Measurements from ENCODE around the gene IRX4.

IRX4 gene

GRCh38 chr5:1897386-1897785 is 14.7 kb upstream of the IRX4 start:
- Histone ChIP-seq H3K4me3 (no peak overlapping the region), H3K36me3 (ENCODE audit: insufficient read depth, low read length) (no peaks in the 10 kb centered on the region), H3K9ac (ENCODE audit: insufficient read length) (no peak overlapping the region), H3K9me3 (ENCODE audit: low read depth, low read length) (no peaks in the 10 kb centered on the region), H3K27ac (no peak overlapping the region)
- TF ChIP-seq EZH2 (IDR thresholded peaks at IDR 0.05) (no peak), FOXP2 (optimal IDR thresholded peaks at IDR 0.05; ENCODE audit: control extremely low read depth, extremely low read length, insufficient read depth) (no peak), POLR2AphosphoS5 (IDR thresholded peaks at IDR 0.05; ENCODE audit: borderline replicate concordance, low read depth, low read length) (no peak)
- DNase-seq (ENCODE audit: low read depth, low spot score), result no peak

- Histone ChIP-seq H3K36me3 (ENCODE audit: insufficient read depth, low read length) (no peaks in the 10 kb centered on the region), H3K9ac (ENCODE audit: insufficient read length) (no peak overlapping the region), H3K4me3 (no peak overlapping the region), H3K27ac (no peak overlapping the region), H3K9me3 (ENCODE audit: low read depth, low read length) (no peaks in the 10 kb centered on the region)
- TF ChIP-seq EZH2 (IDR thresholded peaks at IDR 0.05) (no peak), POLR2AphosphoS5 (IDR thresholded peaks at IDR 0.05; ENCODE audit: borderline replicate concordance, low read depth, low read length) (no peak), FOXP2 (optimal IDR thresholded peaks at IDR 0.05; ENCODE audit: control extremely low read depth, extremely low read length, insufficient read depth) (no peak)
- no peak for DNase-seq (ENCODE audit: low read depth, low spot score)
Observed at GRCh38 chr5:1896602-1897376, 14.1 kb upstream of the IRX4 start.

- no peaks in the 10 kb centered on the region for H3K36me3 ChIP-seq (ENCODE audit: insufficient read depth, low read length)
- TF ChIP-seq EZH2 (IDR thresholded peaks at IDR 0.05) (no peak), FOXP2 (optimal IDR thresholded peaks at IDR 0.05; ENCODE audit: control extremely low read depth, extremely low read length, insufficient read depth) (no peak), POLR2AphosphoS5 (IDR thresholded peaks at IDR 0.05; ENCODE audit: borderline replicate concordance, low read depth, low read length) (no peak)
Observed at GRCh38 chr5:1895739-1896420, 13.2 kb upstream of the IRX4 start.

GRCh38 chr5:1894243-1894642 is 11.5 kb upstream of the IRX4 start:
- Histone ChIP-seq H3K9me3 (ENCODE audit: low read depth, low read length) (no peaks in the 10 kb centered on the region), H3K4me3 (no peak overlapping the region), H3K36me3 (ENCODE audit: insufficient read depth, low read length) (no peaks in the 10 kb centered on the region), H3K27ac (no peak overlapping the region), H3K9ac (ENCODE audit: insufficient read length) (no peak overlapping the region)
- no peak for DNase-seq (ENCODE audit: low read depth, low spot score)
- no peak for TF ChIP-seq FOXP2 (optimal IDR thresholded peaks at IDR 0.05; ENCODE audit: control extremely low read depth, extremely low read length, insufficient read depth)
- TF ChIP-seq POLR2AphosphoS5 (IDR thresholded peaks at IDR 0.05; ENCODE audit: borderline replicate concordance, low read depth, low read length), result no peak
- no peak for TF ChIP-seq EZH2 (IDR thresholded peaks at IDR 0.05)

More at GRCh38 chr5:1895739-1896420, 13.2 kb upstream of the IRX4 start:
- Histone ChIP-seq H3K4me3 (no peak overlapping the region), H3K27ac (no peak overlapping the region), H3K9ac (ENCODE audit: insufficient read length) (no peak overlapping the region), H3K9me3 (ENCODE audit: low read depth, low read length) (no peaks in the 10 kb centered on the region)
- no peak for DNase-seq (ENCODE audit: low read depth, low spot score)

GRCh38 chr5:1893754-1894153 is 11.0 kb upstream of the IRX4 start:
- H3K27ac ChIP-seq, result no peak overlapping the region
- no peak for DNase-seq (ENCODE audit: low read depth, low spot score)
- H3K9me3 ChIP-seq (ENCODE audit: low read depth, low read length), result no peaks in the 10 kb centered on the region
- H3K9ac ChIP-seq (ENCODE audit: insufficient read length), result no peak overlapping the region
- H3K36me3 ChIP-seq (ENCODE audit: insufficient read depth, low read length), result no peaks in the 10 kb centered on the region
- H3K4me3 ChIP-seq, result no peak overlapping the region
- TF ChIP-seq FOXP2 (optimal IDR thresholded peaks at IDR 0.05; ENCODE audit: control extremely low read depth, extremely low read length, insufficient read depth), result no peak
- TF ChIP-seq EZH2 (IDR thresholded peaks at IDR 0.05), result no peak

GRCh38 chr5:1892685-1893445 is 10.1 kb upstream of the IRX4 start:
- Histone ChIP-seq H3K4me3 (no peak overlapping the region), H3K9ac (ENCODE audit: insufficient read length) (no peak overlapping the region), H3K9me3 (ENCODE audit: low read depth, low read length) (no peaks in the 10 kb centered on the region), H3K36me3 (ENCODE audit: insufficient read depth, low read length) (no peaks in the 10 kb centered on the region), H3K27ac (no peak overlapping the region)
- no peak for TF ChIP-seq EZH2 (IDR thresholded peaks at IDR 0.05)
- no peak for TF ChIP-seq POLR2AphosphoS5 (IDR thresholded peaks at IDR 0.05; ENCODE audit: borderline replicate concordance, low read depth, low read length)
- no peak for TF ChIP-seq FOXP2 (optimal IDR thresholded peaks at IDR 0.05; ENCODE audit: control extremely low read depth, extremely low read length, insufficient read depth)
- DNase-seq (ENCODE audit: low read depth, low spot score), result no peak

- Histone ChIP-seq H3K36me3 (ENCODE audit: insufficient read depth, low read length) (no peaks in the 10 kb centered on the region), H3K27ac (no peak overlapping the region), H3K4me3 (no peak overlapping the region), H3K9ac (ENCODE audit: insufficient read length) (no peak overlapping the region), H3K9me3 (ENCODE audit: low read depth, low read length) (no peaks in the 10 kb centered on the region)
- TF ChIP-seq FOXP2 (optimal IDR thresholded peaks at IDR 0.05; ENCODE audit: control extremely low read depth, extremely low read length, insufficient read depth) (no peak), POLR2AphosphoS5 (IDR thresholded peaks at IDR 0.05; ENCODE audit: borderline replicate concordance, low read depth, low read length) (no peak), EZH2 (IDR thresholded peaks at IDR 0.05) (no peak)
- DNase-seq (ENCODE audit: low read depth, low spot score), result no peak
Observed at GRCh38 chr5:1892211-1892610, 9.5 kb upstream of the IRX4 start.

- no peak for DNase-seq (ENCODE audit: low read depth, low spot score)
- no peaks in the 10 kb centered on the region for H3K9me3 ChIP-seq (ENCODE audit: low read depth, low read length)
- no peaks in the 10 kb centered on the region for H3K36me3 ChIP-seq (ENCODE audit: insufficient read depth, low read length)
- H3K9ac ChIP-seq (ENCODE audit: insufficient read length), result no peak overlapping the region
- no peak overlapping the region for H3K4me3 ChIP-seq
- no peak for TF ChIP-seq POLR2AphosphoS5 (IDR thresholded peaks at IDR 0.05; ENCODE audit: borderline replicate concordance, low read depth, low read length)
- TF ChIP-seq EZH2 (IDR thresholded peaks at IDR 0.05), result no peak
- TF ChIP-seq FOXP2 (optimal IDR thresholded peaks at IDR 0.05; ENCODE audit: control extremely low read depth, extremely low read length, insufficient read depth), result no peak
- no peak overlapping the region for H3K27ac ChIP-seq
Observed at GRCh38 chr5:1891391-1891790, 8.7 kb upstream of the IRX4 start.
